ENCODE measurements around the gene LRRC8B. TPM values are rescaled to one million over a fixed set of nuclear protein-coding genes. Genes with fewer than 3 reads are reported as not detected.
A peak's percentile ranks its signal among the peaks of the same experiment; 100 is the strongest.

LRRC8B gene
- total RNA-seq, 5 donors from 2014 or later (not counting 1 experiment from before 2014, with no cell fraction given): 13.3 to 17.6 (median 14.9) TPM

- no peak for ATAC-seq (replicated peaks in 1 of 4)
- Histone ChIP-seq H3K4me1 (ENCODE audit: control insufficient read depth in 1 of 2, extremely low read depth in 1 of 2, insufficient read depth in 2 of 2, low read length in 2 of 2) (peaks cover 0 to 15% of the 10 kb centered on the region in 2 experiments), H3K27me3 (replicated peaks in 1 of 2; ENCODE audit: control insufficient read depth in 2 of 2, extremely low read depth in 1 of 2, insufficient read depth in 2 of 2, low read length in 1 of 2) (peaks cover 0 to 3% of the 10 kb centered on the region in 2 experiments), H3K4me3 (ENCODE audit: control insufficient read depth in 1 of 2, extremely low read depth in 1 of 2, low read length in 1 of 2) (no peak overlapping the region), H3K36me3 (ENCODE audit: control insufficient read depth in 2 of 2, extremely low read depth in 1 of 2, insufficient read depth in 1 of 2, low read length in 1 of 2) (no peaks in the 10 kb centered on the region), H3K27ac (ENCODE audit: low read length) (no peak overlapping the region), H3K9me3 (peaks cover 2% of the 10 kb centered on the region)
- DNase-seq: no peak
- Mint-ChIP-seq H3K36me3 (no peaks in the 10 kb centered on the region), H3K27ac (no peak overlapping the region), H3K27me3 (peaks cover 0 to 3% of the 10 kb centered on the region in 2 donors), H3K4me1 (peaks cover 14 to 22% (median 18%) of the 10 kb centered on the region in 3 donors), H3K9me3 (peaks cover 0 to 11% (median 5%) of the 10 kb centered on the region in 3 donors), H3K4me3 (no peak overlapping the region)
- WGBS (ENCODE audit: insufficient coverage): no CpG with 5 or more reads among the region's 3 CpGs
- POLR2A ChIA-PET: interaction anchor here (0.5 to 1.2 kb wide), 3 partner anchors 123 to 462 kb away, joined by 3 to 6 read pairs (median 5); no protein-coding TSS in a partner anchor
- CTCF ChIA-PET: interaction anchor here (0.5 to 2.6 kb wide), 26 partner anchors 15 to 502 kb away, joined by 3 to 31 read pairs (median 4); partner anchors contain the start of gene LRRC8C (in 1 of the 2)
Measured at GRCh38 chr1:89484092-89485038, 40.3 kb upstream of the LRRC8B start.

GRCh38 chr1:89487972-89488371 lies 36.7 kb upstream of the LRRC8B start:
- peaks cover 0 to 9% of the 10 kb centered on the region in 2 experiments for H3K27me3 ChIP-seq (replicated peaks in 1 of 2; ENCODE audit: control insufficient read depth in 2 of 2, extremely low read depth in 1 of 2, insufficient read depth in 2 of 2, low read length in 1 of 2)
- POLR2A ChIA-PET: no interaction called here
- no peak overlapping the region for H3K4me3 Mint-ChIP-seq

GRCh38 chr1:89489047-89489729 lies 35.4 kb upstream of the LRRC8B start:
- no peaks in the 10 kb centered on the region for H3K36me3 Mint-ChIP-seq
- DNase-seq (no peak), ATAC-seq (replicated peaks in 1 of 4) (no peak)
- peaks cover 9 to 14% (median 14%) of the 10 kb centered on the region in 3 donors for H3K4me1 Mint-ChIP-seq
- H3K27me3 ChIP-seq (replicated peaks in 1 of 2; ENCODE audit: control insufficient read depth in 2 of 2, extremely low read depth in 1 of 2, insufficient read depth in 2 of 2, low read length in 1 of 2): peaks cover 0 to 9% of the 10 kb centered on the region in 2 experiments
- POLR2A ChIA-PET: interaction anchor here in 1 of 2 donors (0.5 kb wide), 1 partner anchor 141 kb away, joined by 3 read pairs; no protein-coding TSS in a partner anchor
- peaks cover 0 to 17% of the 10 kb centered on the region in 2 experiments for H3K4me1 ChIP-seq (ENCODE audit: control insufficient read depth in 1 of 2, extremely low read depth in 1 of 2, insufficient read depth in 2 of 2, low read length in 2 of 2)
- CTCF ChIA-PET: interaction anchor here (0.6 to 1.1 kb wide), 2 partner anchors 273 kb away, joined by 3 to 5 read pairs; no protein-coding TSS in a partner anchor
- no peak overlapping the region for H3K27ac ChIP-seq (ENCODE audit: low read length)
- no peaks in the 10 kb centered on the region for H3K9me3 ChIP-seq
- H3K4me3 Mint-ChIP-seq: no peak overlapping the region
- peaks cover 0 to 3% of the 10 kb centered on the region in 2 donors for H3K27me3 Mint-ChIP-seq
- no peak overlapping the region for H3K4me3 ChIP-seq (ENCODE audit: control insufficient read depth in 1 of 2, extremely low read depth in 1 of 2, low read length in 1 of 2)
- H3K36me3 ChIP-seq (ENCODE audit: control insufficient read depth in 2 of 2, extremely low read depth in 1 of 2, insufficient read depth in 1 of 2, low read length in 1 of 2): no peaks in the 10 kb centered on the region
- WGBS (ENCODE audit: insufficient coverage): 95% methylated on average over 2 of the region's 2 CpGs
- peaks cover 0 to 6% (median 6%) of the 10 kb centered on the region in 3 donors for H3K9me3 Mint-ChIP-seq
- H3K27ac Mint-ChIP-seq: no peak overlapping the region

More at GRCh38 chr1:89487972-89488371, 36.7 kb upstream of the LRRC8B start:
- WGBS (ENCODE audit: insufficient coverage): no CpG with 5 or more reads among the region's 2 CpGs
- H3K36me3 Mint-ChIP-seq: no peaks in the 10 kb centered on the region
- H3K27ac ChIP-seq (ENCODE audit: low read length): no peak overlapping the region
- no peaks in the 10 kb centered on the region for H3K9me3 ChIP-seq
- DNase-seq (no peak), ATAC-seq (replicated peaks in 1 of 4) (peak in 1 of 4 experiments; percentile 20)
- H3K27me3 Mint-ChIP-seq: peaks cover 0 to 3% of the 10 kb centered on the region in 2 donors
- H3K4me1 Mint-ChIP-seq: peaks cover 14 to 21% (median 18%) of the 10 kb centered on the region in 3 donors
- CTCF ChIA-PET: interaction anchor here in 1 of 2 donors (0.6 to 1.7 kb wide), 2 partner anchors 23 to 105 kb away, joined by 3 to 4 read pairs; no protein-coding TSS in a partner anchor
- H3K27ac Mint-ChIP-seq: no peak overlapping the region
- H3K9me3 Mint-ChIP-seq: peaks cover 0 to 4% (median 3%) of the 10 kb centered on the region in 3 donors
- peaks cover 0 to 17% of the 10 kb centered on the region in 2 experiments for H3K4me1 ChIP-seq (ENCODE audit: control insufficient read depth in 1 of 2, extremely low read depth in 1 of 2, insufficient read depth in 2 of 2, low read length in 2 of 2)
- no peaks in the 10 kb centered on the region for H3K36me3 ChIP-seq (ENCODE audit: control insufficient read depth in 2 of 2, extremely low read depth in 1 of 2, insufficient read depth in 1 of 2, low read length in 1 of 2)
- no peak overlapping the region for H3K4me3 ChIP-seq (ENCODE audit: control insufficient read depth in 1 of 2, extremely low read depth in 1 of 2, low read length in 1 of 2)

- POLR2A ChIA-PET: no interaction called here
- peaks cover 9 to 14% (median 14%) of the 10 kb centered on the region in 3 donors for H3K4me1 Mint-ChIP-seq
- peaks cover 0 to 9% of the 10 kb centered on the region in 2 experiments for H3K27me3 ChIP-seq (replicated peaks in 1 of 2; ENCODE audit: control insufficient read depth in 2 of 2, extremely low read depth in 1 of 2, insufficient read depth in 2 of 2, low read length in 1 of 2)
- ATAC-seq (replicated peaks in 1 of 4): no peak
- 78% methylated on average over 3 of the region's 3 CpGs for WGBS (ENCODE audit: insufficient coverage)
- H3K36me3 ChIP-seq (ENCODE audit: control insufficient read depth in 2 of 2, extremely low read depth in 1 of 2, insufficient read depth in 1 of 2, low read length in 1 of 2): no peaks in the 10 kb centered on the region
- CTCF ChIA-PET: no interaction called here
- H3K27ac ChIP-seq (ENCODE audit: low read length): no peak overlapping the region
- H3K4me1 ChIP-seq (ENCODE audit: control insufficient read depth in 1 of 2, extremely low read depth in 1 of 2, insufficient read depth in 2 of 2, low read length in 2 of 2): peaks cover 0 to 17% of the 10 kb centered on the region in 2 experiments
- H3K36me3 Mint-ChIP-seq: no peaks in the 10 kb centered on the region
- H3K27me3 Mint-ChIP-seq: peaks cover 0 to 3% of the 10 kb centered on the region in 2 donors
- H3K4me3 Mint-ChIP-seq: no peak overlapping the region
- no peak overlapping the region for H3K4me3 ChIP-seq (ENCODE audit: control insufficient read depth in 1 of 2, extremely low read depth in 1 of 2, low read length in 1 of 2)
- DNase-seq: no peak
- H3K9me3 Mint-ChIP-seq: peaks cover 0 to 6% (median 6%) of the 10 kb centered on the region in 3 donors
- H3K9me3 ChIP-seq: no peaks in the 10 kb centered on the region
- H3K27ac Mint-ChIP-seq: no peak overlapping the region
Measured at GRCh38 chr1:89490389-89490788, 34.2 kb upstream of the LRRC8B start.

GRCh38 chr1:89499320-89499719 lies 25.3 kb upstream of the LRRC8B start:
- ChIA-PET POLR2A (no interaction called here), CTCF (interaction anchor here (0.5 to 1.6 kb wide), 4 partner anchors 15 to 548 kb away, joined by 3 to 5 read pairs (median 3); no protein-coding TSS in a partner anchor)
- ATAC-seq (replicated peaks in 1 of 4) (no peak), DNase-seq (no peak)
- no peaks in the 10 kb centered on the region for H3K4me1 ChIP-seq (ENCODE audit: control insufficient read depth in 1 of 2, extremely low read depth in 1 of 2, insufficient read depth in 2 of 2, low read length in 2 of 2)
- no peak overlapping the region for H3K27ac Mint-ChIP-seq
- no peak overlapping the region for H3K27ac ChIP-seq (ENCODE audit: low read length)
- H3K4me3 ChIP-seq (ENCODE audit: control insufficient read depth in 1 of 2, extremely low read depth in 1 of 2, low read length in 1 of 2): no peak overlapping the region
- H3K27me3 Mint-ChIP-seq: no peaks in the 10 kb centered on the region
- no peaks in the 10 kb centered on the region for H3K27me3 ChIP-seq (replicated peaks in 1 of 2; ENCODE audit: control insufficient read depth in 2 of 2, extremely low read depth in 1 of 2, insufficient read depth in 2 of 2, low read length in 1 of 2)
- no peak overlapping the region for H3K4me3 Mint-ChIP-seq
- H3K36me3 ChIP-seq (ENCODE audit: control insufficient read depth in 2 of 2, extremely low read depth in 1 of 2, insufficient read depth in 1 of 2, low read length in 1 of 2): no peaks in the 10 kb centered on the region
- no peaks in the 10 kb centered on the region for H3K36me3 Mint-ChIP-seq
- no peaks in the 10 kb centered on the region for H3K4me1 Mint-ChIP-seq
- no peaks in the 10 kb centered on the region for H3K9me3 Mint-ChIP-seq
- no peaks in the 10 kb centered on the region for H3K9me3 ChIP-seq
- 100% methylated on average over 2 of the region's 6 CpGs for WGBS (ENCODE audit: insufficient coverage)

- H3K27ac ChIP-seq (ENCODE audit: low read length): no peak overlapping the region
- Mint-ChIP-seq H3K4me3 (no peak overlapping the region), H3K36me3 (no peaks in the 10 kb centered on the region), H3K9me3 (no peaks in the 10 kb centered on the region), H3K4me1 (no peaks in the 10 kb centered on the region), H3K27me3 (peaks cover 0 to 5% of the 10 kb centered on the region in 2 donors), H3K27ac (no peak overlapping the region)
- no peaks in the 10 kb centered on the region for H3K4me1 ChIP-seq (ENCODE audit: control insufficient read depth in 1 of 2, extremely low read depth in 1 of 2, insufficient read depth in 2 of 2, low read length in 2 of 2)
- POLR2A ChIA-PET: interaction anchor here in 1 of 2 donors (0.7 kb wide), 1 partner anchor 82 kb away, joined by 7 read pairs; no protein-coding TSS in a partner anchor
- WGBS (ENCODE audit: insufficient coverage): no CpG with 5 or more reads among the region's 2 CpGs
- H3K4me3 ChIP-seq (ENCODE audit: control insufficient read depth in 1 of 2, extremely low read depth in 1 of 2, low read length in 1 of 2): no peak overlapping the region
- CTCF ChIA-PET: no interaction called here
- DNase-seq (no peak), ATAC-seq (replicated peaks in 1 of 4) (no peak)
- no peaks in the 10 kb centered on the region for H3K27me3 ChIP-seq (replicated peaks in 1 of 2; ENCODE audit: control insufficient read depth in 2 of 2, extremely low read depth in 1 of 2, insufficient read depth in 2 of 2, low read length in 1 of 2)
- H3K36me3 ChIP-seq (ENCODE audit: control insufficient read depth in 2 of 2, extremely low read depth in 1 of 2, insufficient read depth in 1 of 2, low read length in 1 of 2): no peaks in the 10 kb centered on the region
- H3K9me3 ChIP-seq: no peaks in the 10 kb centered on the region
Measured at GRCh38 chr1:89502042-89502441, 22.6 kb upstream of the LRRC8B start.

All from T-cell (primary cell).